Activated gamma-delta T cell treated with Interleukin-2 at 50 U/mL for 16 hours (primary cell): Measurements from ENCODE around the gene P2RY1.

ENCODE experiments used
- DNase-seq: peaks from one replicate; pipeline ENCODE4 v3.0.0-alpha.2; 2020

The P2RY1 gene

GRCh38 chr3:152834776-152835600 lies at the start of gene P2RY1:
Gene P2RY1, plus strand, starts transcription at chr3:152835131. Its CDS starts 652 bp downstream, at chr3:152835783.
- DNase-seq: peak; percentile 12

- no peak for DNase-seq
Observed at GRCh38 chr3:152786977-152787681, 47.8 kb upstream of the P2RY1 start.

- no peak for DNase-seq
Observed at GRCh38 chr3:152790651-152791387, 44.1 kb upstream of the P2RY1 start.

- no peak for DNase-seq
Observed at GRCh38 chr3:152793969-152794368, 41.0 kb upstream of the P2RY1 start.

- no peak for DNase-seq
Observed at GRCh38 chr3:152797751-152798432, 37.0 kb upstream of the P2RY1 start.

GRCh38 chr3:152811974-152812760 lies 22.8 kb upstream of the P2RY1 start:
- DNase-seq: no peak

GRCh38 chr3:152817400-152817799 lies 17.5 kb upstream of the P2RY1 start:
- DNase-seq: no peak

- no peak for DNase-seq
Observed at GRCh38 chr3:152818027-152818426, 16.9 kb upstream of the P2RY1 start.

- no peak for DNase-seq
Observed at GRCh38 chr3:152823173-152823572, 11.8 kb upstream of the P2RY1 start.

- no peak for DNase-seq
Observed at GRCh38 chr3:152823781-152824180, 11.2 kb upstream of the P2RY1 start.

GRCh38 chr3:152825566-152825965 lies 9.4 kb upstream of the P2RY1 start:
- DNase-seq: no peak

GRCh38 chr3:152826476-152826875 lies 8.5 kb upstream of the P2RY1 start:
- no peak for DNase-seq

- no peak for DNase-seq
Observed at GRCh38 chr3:152827313-152827712, 7.6 kb upstream of the P2RY1 start.

GRCh38 chr3:152828075-152828840 lies 6.7 kb upstream of the P2RY1 start:
- no peak for DNase-seq

- DNase-seq: no peak
Observed at GRCh38 chr3:152830245-152830644, 4.7 kb upstream of the P2RY1 start.

- no peak for DNase-seq
Observed at GRCh38 chr3:152832046-152832445, 2.9 kb upstream of the P2RY1 start.

- DNase-seq: no peak
Observed at GRCh38 chr3:152833089-152833488, 1.8 kb upstream of the P2RY1 start.

GRCh38 chr3:152834191-152834775 lies 648 bp upstream of the P2RY1 start:
- no peak for DNase-seq

GRCh38 chr3:152835601-152836102 lies 721 bp downstream of the P2RY1 start:
- DNase-seq: no peak

GRCh38 chr3:152836269-152836668 lies 1.3 kb downstream of the P2RY1 start:
- no peak for DNase-seq

- DNase-seq: no peak
Observed at GRCh38 chr3:152839511-152839910, 4.6 kb downstream of the P2RY1 start.
